ENCODE data around the gene MORN5.

GRCh38 chr9:122130837-122131236 lies 28.9 kb upstream of the MORN5 start:
- TF ChIP-seq POLR2A (IDR thresholded peaks at IDR 0.05): no peak
- TF ChIP-seq CTCF (IDR thresholded peaks at IDR 0.05): no peak

Measured in tibial nerve (tissue), 3 donors.